Osteocyte (in vitro differentiated cells): Measurements from ENCODE around the gene CASS4. TPM values are rescaled to one million over a fixed set of nuclear protein-coding genes. Genes with fewer than 3 reads are reported as not detected.

Source experiments
- DNase-seq: peaks from one replicate; pipeline ENCODE4 v3.0.0; 2021; ENCODE audit warnings: mixed read lengths; ENCODE audit not compliant: unreplicated experiment; ENCODE audit errors: extremely low spot score
- H3K27ac Mint-ChIP-seq: one replicate; pipeline ENCODE4 v1.8.0; 2021; ENCODE audit warnings: mild to moderate bottlenecking, mixed read lengths; ENCODE audit not compliant: unreplicated experiment
- H3K27me3 Mint-ChIP-seq: one replicate; pipeline ENCODE4 v1.8.0; 2021; ENCODE audit warnings: mixed read lengths; ENCODE audit not compliant: unreplicated experiment
- H3K36me3 Mint-ChIP-seq: one replicate; pipeline ENCODE4 v1.8.0; 2021; ENCODE audit warnings: mixed read lengths; ENCODE audit not compliant: unreplicated experiment
- H3K4me1 Mint-ChIP-seq: one replicate; pipeline ENCODE4 v1.8.0; 2021; ENCODE audit warnings: mixed read lengths; ENCODE audit not compliant: unreplicated experiment
- H3K4me3 Mint-ChIP-seq: one replicate; pipeline ENCODE4 v1.8.0; 2021; ENCODE audit warnings: mild to moderate bottlenecking, moderate library complexity, mixed read lengths; ENCODE audit not compliant: unreplicated experiment
- H3K9me3 Mint-ChIP-seq: one replicate; pipeline ENCODE4 v1.8.0; 2021; ENCODE audit warnings: mixed read lengths; ENCODE audit not compliant: unreplicated experiment
- total RNA-seq: library from RNA; stranded (reverse); gene quantifications from 2 replicates; pipeline ENCODE4 v1.2.1, GENCODE V29; 2021
- TF ChIP-seq, protein P1 (sequence below): fragments of 200-600 bp; sonication (generic); IDR thresholded peaks from 2 replicates; pipeline ENCODE4 v1.5.0; 2021; ENCODE audit warnings: antibody characterized with exemption, mild to moderate bottlenecking, moderate library complexity

The CASS4 gene
- total RNA-seq, 1 donor from 2014 or later = not detected

DNA sequence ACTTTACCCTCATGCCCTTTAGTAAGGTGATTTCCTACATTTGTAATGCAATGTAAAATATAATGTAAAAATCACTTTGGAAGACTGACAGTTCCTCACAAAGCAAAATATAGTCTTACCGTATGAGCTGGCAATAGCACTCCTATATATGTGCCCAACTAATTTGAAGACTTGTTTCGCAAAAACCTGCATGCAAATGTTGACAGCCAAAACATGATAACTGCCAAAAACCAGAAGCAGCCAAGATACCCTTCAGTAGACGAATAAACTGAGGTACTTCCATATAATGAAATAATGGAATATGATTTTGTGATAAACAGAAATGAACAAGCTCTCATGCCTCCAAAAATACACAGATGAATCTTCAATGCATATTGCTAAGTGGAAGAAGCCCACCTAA is 33.7 kb upstream of the CASS4 start:
- H3K27me3 Mint-ChIP-seq = no peaks in the 10 kb centered on the region
- no peak for DNase-seq
- H3K36me3 Mint-ChIP-seq = no peaks in the 10 kb centered on the region
- no peak overlapping the region for H3K27ac Mint-ChIP-seq
- H3K4me3 Mint-ChIP-seq = no peak overlapping the region
- TF ChIP-seq, protein P1, sequence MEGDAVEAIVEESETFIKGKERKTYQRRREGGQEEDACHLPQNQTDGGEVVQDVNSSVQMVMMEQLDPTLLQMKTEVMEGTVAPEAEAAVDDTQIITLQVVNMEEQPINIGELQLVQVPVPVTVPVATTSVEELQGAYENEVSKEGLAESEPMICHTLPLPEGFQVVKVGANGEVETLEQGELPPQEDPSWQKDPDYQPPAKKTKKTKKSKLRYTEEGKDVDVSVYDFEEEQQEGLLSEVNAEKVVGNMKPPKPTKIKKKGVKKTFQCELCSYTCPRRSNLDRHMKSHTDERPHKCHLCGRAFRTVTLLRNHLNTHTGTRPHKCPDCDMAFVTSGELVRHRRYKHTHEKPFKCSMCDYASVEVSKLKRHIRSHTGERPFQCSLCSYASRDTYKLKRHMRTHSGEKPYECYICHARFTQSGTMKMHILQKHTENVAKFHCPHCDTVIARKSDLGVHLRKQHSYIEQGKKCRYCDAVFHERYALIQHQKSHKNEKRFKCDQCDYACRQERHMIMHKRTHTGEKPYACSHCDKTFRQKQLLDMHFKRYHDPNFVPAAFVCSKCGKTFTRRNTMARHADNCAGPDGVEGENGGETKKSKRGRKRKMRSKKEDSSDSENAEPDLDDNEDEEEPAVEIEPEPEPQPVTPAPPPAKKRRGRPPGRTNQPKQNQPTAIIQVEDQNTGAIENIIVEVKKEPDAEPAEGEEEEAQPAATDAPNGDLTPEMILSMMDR = no peak
- no peaks in the 10 kb centered on the region for H3K9me3 Mint-ChIP-seq
- peaks cover 29% of the 10 kb centered on the region for H3K4me1 Mint-ChIP-seq

DNA sequence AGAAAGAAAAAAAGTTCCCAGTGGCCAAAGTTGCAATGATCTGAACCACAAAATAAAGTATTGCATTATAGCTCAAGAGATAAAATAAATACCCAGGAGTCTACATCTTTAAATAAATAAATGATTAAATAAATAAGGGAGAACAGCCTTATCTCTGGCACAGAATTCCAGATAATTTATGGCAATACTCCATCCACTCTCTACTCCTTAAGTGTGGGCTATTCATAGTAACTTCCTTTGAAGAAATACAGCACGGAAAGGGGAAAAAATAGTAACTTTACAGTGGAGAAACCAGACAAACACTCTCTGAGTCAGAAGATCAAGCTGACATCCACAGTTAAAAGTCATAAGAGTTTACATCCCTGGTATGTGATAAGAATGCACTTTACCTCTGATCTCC is 31.7 kb upstream of the CASS4 start:
- Mint-ChIP-seq H3K27me3 (no peaks in the 10 kb centered on the region), H3K4me1 (peaks cover 29% of the 10 kb centered on the region), H3K27ac (no peak overlapping the region), H3K36me3 (no peaks in the 10 kb centered on the region), H3K9me3 (no peaks in the 10 kb centered on the region), H3K4me3 (no peak overlapping the region)
- TF ChIP-seq, protein P1 = no peak
- no peak for DNase-seq

DNA sequence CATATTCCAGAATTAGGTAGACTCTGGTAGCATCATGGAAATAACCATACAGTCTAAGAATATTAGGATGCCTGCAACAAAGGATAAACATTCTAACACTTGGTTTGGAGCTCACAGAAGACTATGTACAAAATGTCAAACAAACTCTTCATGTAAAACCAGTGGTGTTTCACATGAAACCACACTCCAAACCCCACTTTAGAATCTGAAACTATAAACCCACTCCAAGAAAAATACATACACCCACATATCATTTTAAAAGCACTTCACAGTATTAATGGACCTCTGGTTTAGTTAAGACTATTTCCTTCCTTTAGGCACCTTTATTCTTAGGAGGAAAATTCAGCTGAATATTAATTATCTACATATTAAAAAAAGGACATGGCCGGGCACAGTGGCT is 30.6 kb upstream of the CASS4 start:
- no peak overlapping the region for H3K4me3 Mint-ChIP-seq
- H3K36me3 Mint-ChIP-seq = peaks cover 3% of the 10 kb centered on the region
- H3K9me3 Mint-ChIP-seq = no peaks in the 10 kb centered on the region
- H3K27ac Mint-ChIP-seq = no peak overlapping the region
- TF ChIP-seq, protein P1 = no peak
- no peak for DNase-seq
- no peaks in the 10 kb centered on the region for H3K27me3 Mint-ChIP-seq
- H3K4me1 Mint-ChIP-seq = peaks cover 18% of the 10 kb centered on the region

DNA sequence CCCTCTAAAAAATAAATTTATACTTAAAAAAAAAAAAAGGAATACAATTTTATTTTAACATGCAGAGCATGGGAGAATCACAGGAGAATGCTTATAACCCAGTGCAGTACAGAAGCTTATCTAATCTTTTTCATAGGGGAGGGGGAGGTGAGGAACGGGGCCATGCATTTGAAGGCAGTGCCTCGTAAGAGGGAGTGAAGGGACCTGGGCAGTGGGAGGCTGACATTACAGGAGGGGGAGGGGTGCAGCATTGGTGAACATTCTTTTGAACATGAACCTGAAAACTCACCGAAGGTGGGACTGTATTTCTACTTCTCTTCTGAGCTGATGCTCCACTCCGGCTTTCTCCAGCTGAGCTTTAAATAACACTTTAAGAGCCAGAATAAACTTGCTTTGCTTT is 29.4 kb upstream of the CASS4 start:
- no peak for DNase-seq
- Mint-ChIP-seq H3K4me1 (peaks cover 17% of the 10 kb centered on the region), H3K27ac (peak overlapping the region; percentile 83), H3K4me3 (no peak overlapping the region), H3K9me3 (no peaks in the 10 kb centered on the region), H3K27me3 (no peaks in the 10 kb centered on the region), H3K36me3 (peaks cover 3% of the 10 kb centered on the region)
- TF ChIP-seq, protein P1 = no peak

DNA sequence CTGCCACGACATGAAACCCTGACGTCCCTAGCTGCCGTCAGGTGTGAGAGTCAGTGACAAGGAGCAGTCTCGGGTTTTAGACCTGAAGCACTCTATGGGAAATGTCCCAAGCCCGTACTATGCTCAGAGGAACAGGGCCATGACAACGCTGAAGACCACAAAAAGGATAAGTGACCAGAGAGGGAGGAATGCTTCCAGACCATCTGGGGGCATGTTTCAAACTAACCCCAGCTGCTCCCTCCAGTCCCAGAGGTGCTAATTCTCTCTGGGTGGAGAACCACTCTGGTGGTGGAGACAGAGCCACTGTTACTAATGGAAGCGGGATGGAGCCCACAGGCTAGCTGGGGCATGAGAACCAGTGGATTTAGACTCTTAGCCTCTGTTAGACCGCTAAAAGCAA is 28.7 kb upstream of the CASS4 start:
- TF ChIP-seq, protein P1 = no peak
- Mint-ChIP-seq H3K36me3 (peaks cover 3% of the 10 kb centered on the region), H3K4me1 (peaks cover 17% of the 10 kb centered on the region), H3K27me3 (no peaks in the 10 kb centered on the region), H3K9me3 (no peaks in the 10 kb centered on the region), H3K4me3 (no peak overlapping the region), H3K27ac (peak overlapping the region; percentile 83)
- peak; percentile 32 for DNase-seq
